Activated CD4-positive, CD25-positive, alpha-beta regulatory T cell treated with anti-CD3 and anti-CD28 coated beads, Interleukin-2, amount 50 U/mL, for 72 hours (primary cell): Measurements from ENCODE around the gene SDHAF3.

ENCODE experiments used
- DNase-seq: peaks from one replicate; pipeline ENCODE4 v3.0.0; 2021

SDHAF3 gene

GRCh38 chr7:97224316-97224715, 106.8 kb downstream of the SDHAF3 start:
- no peak for DNase-seq

- no peak for DNase-seq
Measured at GRCh38 chr7:97226541-97226940, 109.0 kb downstream of the SDHAF3 start.
